ENCODE data around the gene ATOSA. TPM values are rescaled to one million over a fixed set of nuclear protein-coding genes. Genes with fewer than 3 reads are reported as not detected.

The ATOSA gene
- total RNA-seq, 1 donor from 2014 or later, result 14.8 TPM

- H3K27ac Mint-ChIP-seq, result no peak overlapping the region
- intact Hi-C loops (cut with micrococcal nuclease), result no loop called here
- peaks cover 6% of the 10 kb centered on the region for H3K4me1 Mint-ChIP-seq (ENCODE audit: low read depth)
- peaks cover 8% of the 10 kb centered on the region for H3K27me3 Mint-ChIP-seq (ENCODE audit: insufficient read depth)
- H3K4me3 Mint-ChIP-seq, result no peak overlapping the region
- no peaks in the 10 kb centered on the region for H3K9me3 Mint-ChIP-seq
- H3K36me3 Mint-ChIP-seq (ENCODE audit: low read depth), result no peaks in the 10 kb centered on the region
- DNase-seq (ENCODE audit: low spot score), result no peak
Observed at GRCh38 chr15:52710050-52710707, 31.0 kb upstream of the ATOSA start.

GRCh38 chr15:52709187-52709981, 30.2 kb upstream of the ATOSA start:
- Mint-ChIP-seq H3K27me3 (ENCODE audit: insufficient read depth) (peaks cover 11% of the 10 kb centered on the region), H3K4me3 (no peak overlapping the region), H3K36me3 (ENCODE audit: low read depth) (no peaks in the 10 kb centered on the region), H3K4me1 (ENCODE audit: low read depth) (peaks cover 6% of the 10 kb centered on the region), H3K9me3 (no peaks in the 10 kb centered on the region), H3K27ac (no peak overlapping the region)
- intact Hi-C loops (cut with micrococcal nuclease), result no loop called here
- DNase-seq (ENCODE audit: low spot score), result no peak

GRCh38 chr15:52706091-52706490, 26.9 kb upstream of the ATOSA start:
- intact Hi-C loops (cut with micrococcal nuclease), result no loop called here
- H3K27ac Mint-ChIP-seq, result no peak overlapping the region
- no peaks in the 10 kb centered on the region for H3K36me3 Mint-ChIP-seq (ENCODE audit: low read depth)
- no peaks in the 10 kb centered on the region for H3K9me3 Mint-ChIP-seq
- peaks cover 6% of the 10 kb centered on the region for H3K4me1 Mint-ChIP-seq (ENCODE audit: low read depth)
- no peak overlapping the region for H3K4me3 Mint-ChIP-seq
- DNase-seq (ENCODE audit: low spot score), result no peak
- H3K27me3 Mint-ChIP-seq (ENCODE audit: insufficient read depth), result peaks cover 16% of the 10 kb centered on the region

GRCh38 chr15:52702390-52702789, 23.2 kb upstream of the ATOSA start:
- DNase-seq (ENCODE audit: low spot score), result no peak
- Mint-ChIP-seq H3K36me3 (ENCODE audit: low read depth) (no peaks in the 10 kb centered on the region), H3K9me3 (no peaks in the 10 kb centered on the region), H3K27ac (no peak overlapping the region), H3K4me1 (ENCODE audit: low read depth) (no peaks in the 10 kb centered on the region), H3K27me3 (ENCODE audit: insufficient read depth) (peaks cover 16% of the 10 kb centered on the region), H3K4me3 (no peak overlapping the region)
- intact Hi-C loops (cut with micrococcal nuclease), result no loop called here

GRCh38 chr15:52699457-52699856, 20.3 kb upstream of the ATOSA start:
- no peak overlapping the region for H3K4me3 Mint-ChIP-seq
- H3K36me3 Mint-ChIP-seq (ENCODE audit: low read depth), result no peaks in the 10 kb centered on the region
- H3K27ac Mint-ChIP-seq, result no peak overlapping the region
- H3K27me3 Mint-ChIP-seq (ENCODE audit: insufficient read depth), result peaks cover 13% of the 10 kb centered on the region
- no peaks in the 10 kb centered on the region for H3K9me3 Mint-ChIP-seq
- intact Hi-C loops (cut with micrococcal nuclease), result no loop called here
- DNase-seq (ENCODE audit: low spot score), result no peak
- no peaks in the 10 kb centered on the region for H3K4me1 Mint-ChIP-seq (ENCODE audit: low read depth)

- Mint-ChIP-seq H3K9me3 (no peaks in the 10 kb centered on the region), H3K27ac (no peak overlapping the region), H3K4me1 (ENCODE audit: low read depth) (no peaks in the 10 kb centered on the region), H3K4me3 (no peak overlapping the region), H3K36me3 (ENCODE audit: low read depth) (no peaks in the 10 kb centered on the region), H3K27me3 (ENCODE audit: insufficient read depth) (peaks cover 8% of the 10 kb centered on the region)
- intact Hi-C loops (cut with micrococcal nuclease), result no loop called here
- no peak for DNase-seq (ENCODE audit: low spot score)
Observed at GRCh38 chr15:52698514-52698913, 19.3 kb upstream of the ATOSA start.

GRCh38 chr15:52697051-52697450, 17.9 kb upstream of the ATOSA start:
- intact Hi-C loops (cut with micrococcal nuclease), result no loop called here
- no peak for DNase-seq (ENCODE audit: low spot score)
- Mint-ChIP-seq H3K4me3 (no peak overlapping the region), H3K4me1 (ENCODE audit: low read depth) (no peaks in the 10 kb centered on the region), H3K36me3 (ENCODE audit: low read depth) (no peaks in the 10 kb centered on the region), H3K27me3 (ENCODE audit: insufficient read depth) (peaks cover 3% of the 10 kb centered on the region), H3K27ac (no peak overlapping the region), H3K9me3 (no peaks in the 10 kb centered on the region)

- Mint-ChIP-seq H3K4me3 (no peak overlapping the region), H3K27ac (no peak overlapping the region), H3K4me1 (ENCODE audit: low read depth) (no peaks in the 10 kb centered on the region), H3K9me3 (no peaks in the 10 kb centered on the region), H3K36me3 (ENCODE audit: low read depth) (no peaks in the 10 kb centered on the region), H3K27me3 (ENCODE audit: insufficient read depth) (peaks cover 3% of the 10 kb centered on the region)
- intact Hi-C loops (cut with micrococcal nuclease), result no loop called here
- DNase-seq (ENCODE audit: low spot score), result no peak
Observed at GRCh38 chr15:52695154-52695553, 16.0 kb upstream of the ATOSA start.

- intact Hi-C loops (cut with micrococcal nuclease), result no loop called here
- no peak for DNase-seq (ENCODE audit: low spot score)
- peaks cover 2% of the 10 kb centered on the region for H3K27me3 Mint-ChIP-seq (ENCODE audit: insufficient read depth)
- H3K4me3 Mint-ChIP-seq, result no peak overlapping the region
- H3K4me1 Mint-ChIP-seq (ENCODE audit: low read depth), result no peaks in the 10 kb centered on the region
- no peak overlapping the region for H3K27ac Mint-ChIP-seq
- H3K9me3 Mint-ChIP-seq, result no peaks in the 10 kb centered on the region
- no peaks in the 10 kb centered on the region for H3K36me3 Mint-ChIP-seq (ENCODE audit: low read depth)
Observed at GRCh38 chr15:52689562-52689961, 10.4 kb upstream of the ATOSA start.

- H3K9me3 Mint-ChIP-seq, result no peaks in the 10 kb centered on the region
- intact Hi-C loops (cut with micrococcal nuclease), result no loop called here
- H3K27me3 Mint-ChIP-seq (ENCODE audit: insufficient read depth), result peaks cover 2% of the 10 kb centered on the region
- H3K4me1 Mint-ChIP-seq (ENCODE audit: low read depth), result peaks cover 26% of the 10 kb centered on the region
- peaks cover 1% of the 10 kb centered on the region for H3K36me3 Mint-ChIP-seq (ENCODE audit: low read depth)
- H3K4me3 Mint-ChIP-seq, result no peak overlapping the region
- DNase-seq (ENCODE audit: low spot score), result no peak
- peak overlapping the region; percentile 5 for H3K27ac Mint-ChIP-seq
Observed at GRCh38 chr15:52683580-52683979, 4.4 kb upstream of the ATOSA start.

- no peak for DNase-seq (ENCODE audit: low spot score)
- intact Hi-C loops (cut with micrococcal nuclease), result no loop called here
- H3K4me3 Mint-ChIP-seq, result peak overlapping the region; percentile 5
- H3K9me3 Mint-ChIP-seq, result no peaks in the 10 kb centered on the region
- H3K27me3 Mint-ChIP-seq (ENCODE audit: insufficient read depth), result peaks cover 2% of the 10 kb centered on the region
- H3K36me3 Mint-ChIP-seq (ENCODE audit: low read depth), result peaks cover 1% of the 10 kb centered on the region
- H3K4me1 Mint-ChIP-seq (ENCODE audit: low read depth), result peaks cover 26% of the 10 kb centered on the region
- H3K27ac Mint-ChIP-seq, result no peak overlapping the region
Observed at GRCh38 chr15:52682781-52683180, 3.6 kb upstream of the ATOSA start.

GRCh38 chr15:52682200-52682599, 3.0 kb upstream of the ATOSA start:
- intact Hi-C loops (cut with micrococcal nuclease), result no loop called here

GRCh38 chr15:52681441-52681840, 2.3 kb upstream of the ATOSA start:
- DNase-seq (ENCODE audit: low spot score), result no peak
- H3K36me3 Mint-ChIP-seq (ENCODE audit: low read depth), result peaks cover 5% of the 10 kb centered on the region
- intact Hi-C loops (cut with micrococcal nuclease), result no loop called here
- peaks cover 2% of the 10 kb centered on the region for H3K27me3 Mint-ChIP-seq (ENCODE audit: insufficient read depth)
- no peaks in the 10 kb centered on the region for H3K9me3 Mint-ChIP-seq
- H3K4me1 Mint-ChIP-seq (ENCODE audit: low read depth), result peaks cover 33% of the 10 kb centered on the region
- H3K4me3 Mint-ChIP-seq, result no peak overlapping the region
- no peak overlapping the region for H3K27ac Mint-ChIP-seq

More at GRCh38 chr15:52682200-52682599, 3.0 kb upstream of the ATOSA start:
- peaks cover 30% of the 10 kb centered on the region for H3K4me1 Mint-ChIP-seq (ENCODE audit: low read depth)
- H3K36me3 Mint-ChIP-seq (ENCODE audit: low read depth), result peaks cover 4% of the 10 kb centered on the region
- no peaks in the 10 kb centered on the region for H3K9me3 Mint-ChIP-seq
- H3K27ac Mint-ChIP-seq, result no peak overlapping the region
- H3K4me3 Mint-ChIP-seq, result no peak overlapping the region
- DNase-seq (ENCODE audit: low spot score), result no peak
- H3K27me3 Mint-ChIP-seq (ENCODE audit: insufficient read depth), result peaks cover 2% of the 10 kb centered on the region
